GM23338 (cell line): ENCODE data around the gene EML1. TPM values are rescaled to one million over a fixed set of nuclear protein-coding genes. Genes with fewer than 3 reads are reported as not detected.

Source experiments
- ATAC-seq: fragments of 200-7000 bp; cut with Tn5 transposase; 3 replicates; pipeline ENCODE4 v1.9.1; 2020
- DNase-seq: peaks from one replicate; pipeline ENCODE4 v3.0.0-alpha.2; 2015; ENCODE audit warnings: low spot score
- H2AFZ ChIP-seq: fragments of 200-600 bp; sonication (generic); 2 replicates; pipeline ENCODE4 v1.8.0; 2016; ENCODE audit warnings: antibody characterized with exemption, mild to moderate bottlenecking, moderate library complexity
- H3F3A ChIP-seq: fragments of 200-600 bp; sonication (generic); replicated peaks from 2 replicates; pipeline ENCODE4 v1.8.0; 2017; ENCODE audit warnings: antibody characterized with exemption, mixed run types, low read depth
- H3K27ac ChIP-seq: fragments of 200-600 bp; sonication (generic); 2 replicates; pipeline ENCODE4 v1.6.1; 2016; ENCODE audit warnings: low read depth
- H3K27me3 ChIP-seq: fragments of 200-600 bp; sonication (generic); 2 replicates; pipeline ENCODE4 v1.8.0; 2016; ENCODE audit warnings: mild to moderate bottlenecking, mixed run types, moderate library complexity; ENCODE audit not compliant: insufficient read depth
- H3K36me3 ChIP-seq: fragments of 200-600 bp; sonication (generic); 2 replicates; pipeline ENCODE4 v1.8.0; 2016; ENCODE audit warnings: mild to moderate bottlenecking; ENCODE audit not compliant: insufficient read depth
- H3K4me1 ChIP-seq: fragments of 200-600 bp; sonication (generic); 2 replicates; pipeline ENCODE4 v1.8.0; 2016; ENCODE audit warnings: mild to moderate bottlenecking, moderate library complexity; ENCODE audit not compliant: insufficient read depth
- H3K4me2 ChIP-seq: fragments of 200-600 bp; sonication (generic); 2 replicates; pipeline ENCODE4 v1.7.1; 2017; ENCODE audit warnings: mixed run types
- H3K4me3 ChIP-seq: fragments of 200-600 bp; sonication (generic); 2 replicates; pipeline ENCODE4 v1.6.1; 2016; ENCODE audit warnings: mixed run types
- H3K79me2 ChIP-seq: fragments of 200-600 bp; sonication (generic); replicated peaks from 2 replicates; pipeline ENCODE4 v1.8.0; 2017; ENCODE audit warnings: mild to moderate bottlenecking; ENCODE audit not compliant: insufficient read depth
- H3K9me2 ChIP-seq: fragments of 200-600 bp; sonication (generic); 2 replicates; pipeline ENCODE4 v1.8.0; 2017; ENCODE audit not compliant: insufficient read depth
- H4K20me1 ChIP-seq: fragments of 200-600 bp; sonication (generic); replicated peaks from 2 replicates; pipeline ENCODE4 v1.8.0; 2017; ENCODE audit warnings: mild to moderate bottlenecking; ENCODE audit not compliant: insufficient read depth
- H3K27ac Mint-ChIP-seq: 2 replicates; pipeline ENCODE4 v1.8.0; 2020; ENCODE audit warnings: inconsistent platforms, mild to moderate bottlenecking, moderate library complexity, mixed read lengths
- H3K27me3 Mint-ChIP-seq: 3 replicates; pipeline ENCODE4 v1.8.0; 2022; ENCODE audit warnings: low read depth, mild to moderate bottlenecking, moderate library complexity, mixed read lengths, inconsistent platforms; ENCODE audit not compliant: insufficient read depth, poor library complexity
- H3K36me3 Mint-ChIP-seq: 3 replicates; pipeline ENCODE4 v1.8.0; 2021; ENCODE audit warnings: low read depth, mild to moderate bottlenecking, inconsistent platforms, moderate library complexity, mixed read lengths
- H3K4me1 Mint-ChIP-seq: 3 replicates; pipeline ENCODE4 v1.8.0; 2020; ENCODE audit warnings: mild to moderate bottlenecking, inconsistent platforms, mixed read lengths
- H3K4me3 Mint-ChIP-seq: 3 replicates; pipeline ENCODE4 v1.8.0; 2021; ENCODE audit warnings: moderate library complexity, mild to moderate bottlenecking, inconsistent platforms, mixed read lengths
- H3K9me3 Mint-ChIP-seq: 3 replicates; pipeline ENCODE4 v1.8.0; 2020; ENCODE audit warnings: moderate library complexity, mild to moderate bottlenecking, inconsistent platforms, mixed read lengths
- EZH2phosphoT487 ChIP-seq: fragments of 200-600 bp; sonication (generic); IDR thresholded peaks from one replicate; pipeline ENCODE4 v1.8.1; 2018; ENCODE audit warnings: antibody characterized with exemption; ENCODE audit not compliant: unreplicated experiment
- JUNB ChIP-seq: IDR thresholded peaks from one replicate; pipeline ENCODE4 v1.6.1; 2016; ENCODE audit warnings: antibody characterized with exemption; ENCODE audit not compliant: unreplicated experiment
- NANOG ChIP-seq: IDR thresholded peaks from 2 replicates; pipeline ENCODE4 v1.6.1; 2016; ENCODE audit warnings: antibody characterized with exemption, borderline replicate concordance
- POLR2AphosphoS5 ChIP-seq: IDR thresholded peaks from 2 replicates; pipeline ENCODE4 v1.6.1; 2016; ENCODE audit warnings: antibody characterized with exemption, low read depth
- REST ChIP-seq: IDR thresholded peaks from one replicate; pipeline ENCODE4 v1.6.1; 2018; ENCODE audit warnings: antibody characterized with exemption; ENCODE audit not compliant: unreplicated experiment
- STAT1 ChIP-seq: IDR thresholded peaks from one replicate; pipeline ENCODE4 v1.6.1; 2016; ENCODE audit warnings: antibody characterized with exemption; ENCODE audit not compliant: unreplicated experiment
- polyA plus RNA-seq: library from polyadenylated mRNA; unstranded; fragments of >200 nt; fragmentation: Nextera tagmentation; extraction: Ambion mirVana; gene quantifications from 2 replicates; pipeline ENCODE4 v1.2.1, GENCODE V29; 2016
- total RNA-seq: library from RNA; depleted of rRNA; stranded (reverse); fragments of >200 nt; shearing (Covaris generic); gene quantifications from 2 replicates; pipeline ENCODE4 v1.2.3, GENCODE V29; 2014
- TF ChIP-seq, protein P1 (sequence below): fragments of 250-450 bp; sonication (Bioruptor Pico); IDR thresholded peaks from 2 replicates; pipeline ENCODE4 v1.5.0; 2020; ENCODE audit warnings: mild to moderate bottlenecking, moderate library complexity
- TF ChIP-seq, protein P2 (sequence below), 2 experiments: fragments of 200-600 bp in 1 of 2; sonication (generic) in 1 of 2; conservative IDR thresholded peaks; 2 replicates each; pipeline versions ENCODE4 v1.5.1 to v1.6.1; 2016 to 2017; ENCODE audit warnings: antibody characterized with exemption in 2 of 2, low read depth in 2 of 2, mild to moderate bottlenecking in 2 of 2, moderate library complexity in 1 of 2

The EML1 gene
- total and polyA plus RNA-seq, 2 experiments from 2014 or later, result 7.0 to 18.1 TPM

- TF ChIP-seq, protein P1, sequence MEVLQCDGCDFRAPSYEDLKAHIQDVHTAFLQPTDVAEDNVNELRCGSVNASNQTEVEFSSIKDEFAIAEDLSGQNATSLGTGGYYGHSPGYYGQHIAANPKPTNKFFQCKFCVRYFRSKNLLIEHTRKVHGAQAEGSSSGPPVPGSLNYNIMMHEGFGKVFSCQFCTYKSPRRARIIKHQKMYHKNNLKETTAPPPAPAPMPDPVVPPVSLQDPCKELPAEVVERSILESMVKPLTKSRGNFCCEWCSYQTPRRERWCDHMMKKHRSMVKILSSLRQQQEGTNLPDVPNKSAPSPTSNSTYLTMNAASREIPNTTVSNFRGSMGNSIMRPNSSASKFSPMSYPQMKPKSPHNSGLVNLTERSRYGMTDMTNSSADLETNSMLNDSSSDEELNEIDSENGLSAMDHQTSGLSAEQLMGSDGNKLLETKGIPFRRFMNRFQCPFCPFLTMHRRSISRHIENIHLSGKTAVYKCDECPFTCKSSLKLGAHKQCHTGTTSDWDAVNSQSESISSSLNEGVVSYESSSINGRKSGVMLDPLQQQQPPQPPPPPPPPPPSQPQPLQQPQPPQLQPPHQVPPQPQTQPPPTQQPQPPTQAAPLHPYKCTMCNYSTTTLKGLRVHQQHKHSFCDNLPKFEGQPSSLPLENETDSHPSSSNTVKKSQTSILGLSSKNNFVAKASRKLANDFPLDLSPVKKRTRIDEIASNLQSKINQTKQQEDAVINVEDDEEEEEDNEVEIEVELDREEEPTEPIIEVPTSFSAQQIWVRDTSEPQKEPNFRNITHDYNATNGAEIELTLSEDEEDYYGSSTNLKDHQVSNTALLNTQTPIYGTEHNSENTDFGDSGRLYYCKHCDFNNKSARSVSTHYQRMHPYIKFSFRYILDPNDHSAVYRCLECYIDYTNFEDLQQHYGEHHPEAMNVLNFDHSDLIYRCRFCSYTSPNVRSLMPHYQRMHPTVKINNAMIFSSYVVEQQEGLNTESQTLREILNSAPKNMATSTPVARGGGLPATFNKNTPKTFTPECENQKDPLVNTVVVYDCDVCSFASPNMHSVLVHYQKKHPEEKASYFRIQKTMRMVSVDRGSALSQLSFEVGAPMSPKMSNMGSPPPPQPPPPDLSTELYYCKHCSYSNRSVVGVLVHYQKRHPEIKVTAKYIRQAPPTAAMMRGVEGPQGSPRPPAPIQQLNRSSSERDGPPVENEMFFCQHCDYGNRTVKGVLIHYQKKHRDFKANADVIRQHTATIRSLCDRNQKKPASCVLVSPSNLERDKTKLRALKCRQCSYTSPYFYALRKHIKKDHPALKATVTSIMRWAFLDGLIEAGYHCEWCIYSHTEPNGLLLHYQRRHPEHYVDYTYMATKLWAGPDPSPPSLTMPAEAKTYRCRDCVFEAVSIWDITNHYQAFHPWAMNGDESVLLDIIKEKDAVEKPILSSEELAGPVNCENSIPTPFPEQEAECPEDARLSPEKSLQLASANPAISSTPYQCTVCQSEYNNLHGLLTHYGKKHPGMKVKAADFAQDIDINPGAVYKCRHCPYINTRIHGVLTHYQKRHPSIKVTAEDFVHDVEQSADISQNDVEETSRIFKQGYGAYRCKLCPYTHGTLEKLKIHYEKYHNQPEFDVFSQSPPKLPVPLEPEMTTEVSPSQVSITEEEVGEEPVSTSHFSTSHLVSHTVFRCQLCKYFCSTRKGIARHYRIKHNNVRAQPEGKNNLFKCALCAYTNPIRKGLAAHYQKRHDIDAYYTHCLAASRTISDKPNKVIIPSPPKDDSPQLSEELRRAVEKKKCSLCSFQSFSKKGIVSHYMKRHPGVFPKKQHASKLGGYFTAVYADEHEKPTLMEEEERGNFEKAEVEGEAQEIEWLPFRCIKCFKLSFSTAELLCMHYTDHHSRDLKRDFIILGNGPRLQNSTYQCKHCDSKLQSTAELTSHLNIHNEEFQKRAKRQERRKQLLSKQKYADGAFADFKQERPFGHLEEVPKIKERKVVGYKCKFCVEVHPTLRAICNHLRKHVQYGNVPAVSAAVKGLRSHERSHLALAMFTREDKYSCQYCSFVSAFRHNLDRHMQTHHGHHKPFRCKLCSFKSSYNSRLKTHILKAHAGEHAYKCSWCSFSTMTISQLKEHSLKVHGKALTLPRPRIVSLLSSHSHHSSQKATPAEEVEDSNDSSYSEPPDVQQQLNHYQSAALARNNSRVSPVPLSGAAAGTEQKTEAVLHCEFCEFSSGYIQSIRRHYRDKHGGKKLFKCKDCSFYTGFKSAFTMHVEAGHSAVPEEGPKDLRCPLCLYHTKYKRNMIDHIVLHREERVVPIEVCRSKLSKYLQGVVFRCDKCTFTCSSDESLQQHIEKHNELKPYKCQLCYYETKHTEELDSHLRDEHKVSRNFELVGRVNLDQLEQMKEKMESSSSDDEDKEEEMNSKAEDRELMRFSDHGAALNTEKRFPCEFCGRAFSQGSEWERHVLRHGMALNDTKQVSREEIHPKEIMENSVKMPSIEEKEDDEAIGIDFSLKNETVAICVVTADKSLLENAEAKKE (CRISPR knock-in tag), result no peak
- TF ChIP-seq, protein P2, sequence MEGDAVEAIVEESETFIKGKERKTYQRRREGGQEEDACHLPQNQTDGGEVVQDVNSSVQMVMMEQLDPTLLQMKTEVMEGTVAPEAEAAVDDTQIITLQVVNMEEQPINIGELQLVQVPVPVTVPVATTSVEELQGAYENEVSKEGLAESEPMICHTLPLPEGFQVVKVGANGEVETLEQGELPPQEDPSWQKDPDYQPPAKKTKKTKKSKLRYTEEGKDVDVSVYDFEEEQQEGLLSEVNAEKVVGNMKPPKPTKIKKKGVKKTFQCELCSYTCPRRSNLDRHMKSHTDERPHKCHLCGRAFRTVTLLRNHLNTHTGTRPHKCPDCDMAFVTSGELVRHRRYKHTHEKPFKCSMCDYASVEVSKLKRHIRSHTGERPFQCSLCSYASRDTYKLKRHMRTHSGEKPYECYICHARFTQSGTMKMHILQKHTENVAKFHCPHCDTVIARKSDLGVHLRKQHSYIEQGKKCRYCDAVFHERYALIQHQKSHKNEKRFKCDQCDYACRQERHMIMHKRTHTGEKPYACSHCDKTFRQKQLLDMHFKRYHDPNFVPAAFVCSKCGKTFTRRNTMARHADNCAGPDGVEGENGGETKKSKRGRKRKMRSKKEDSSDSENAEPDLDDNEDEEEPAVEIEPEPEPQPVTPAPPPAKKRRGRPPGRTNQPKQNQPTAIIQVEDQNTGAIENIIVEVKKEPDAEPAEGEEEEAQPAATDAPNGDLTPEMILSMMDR (conservative IDR thresholded peaks at IDR 0.05; ENCODE audit: low read depth in 2 of 2), result no peak
- TF ChIP-seq NANOG (no peak), STAT1 (no peak), JUNB (no peak)
Measured at GRCh38 chr14:99902925-99903324, 109.7 kb downstream of the EML1 start (continued).

DNA sequence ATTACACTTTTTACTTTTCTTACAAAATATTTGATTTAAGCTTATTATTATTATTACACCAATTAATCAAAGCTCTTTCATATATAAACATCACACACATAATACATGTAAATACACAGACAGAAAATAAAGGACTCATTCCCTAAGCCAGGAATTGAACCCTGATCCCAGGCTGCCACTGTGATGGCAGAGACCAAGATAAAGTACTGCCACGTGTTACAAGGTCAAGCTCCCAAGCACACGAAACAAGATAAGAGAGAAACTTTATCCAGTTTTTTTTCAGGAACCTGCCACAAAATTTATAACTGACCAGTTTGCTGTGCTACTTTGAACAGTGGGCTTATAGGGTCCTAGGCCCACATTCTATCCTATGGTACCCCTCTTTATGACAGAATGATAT, 111.3 kb downstream of the EML1 start:
- Histone ChIP-seq H3K9me2 (no peaks in the 10 kb centered on the region), H3K79me2 (no peaks in the 10 kb centered on the region), H3K4me3 (no peak overlapping the region), H3K36me3 (peaks cover 10% of the 10 kb centered on the region; the same call in 1 of the 2 replicates), H3K27me3 (no peaks in the 10 kb centered on the region), H3F3A (no peaks in the 10 kb centered on the region), H3K4me1 (no peaks in the 10 kb centered on the region), H4K20me1 (no peaks in the 10 kb centered on the region), H3K27ac (no peak overlapping the region), H2AFZ (no peak overlapping the region), H3K4me2 (no peak overlapping the region)
- Mint-ChIP-seq H3K9me3 (peaks cover 18% of the 10 kb centered on the region), H3K4me3 (no peak overlapping the region), H3K27me3 (peaks cover 4% of the 10 kb centered on the region), H3K27ac (no peak overlapping the region), H3K4me1 (no peaks in the 10 kb centered on the region; the same call in 2 of the 3 replicates), H3K36me3 (peaks cover 50% of the 10 kb centered on the region)
- ATAC-seq (no peak), DNase-seq (no peak)
- TF ChIP-seq REST (no peak), POLR2AphosphoS5 (no peak), STAT1 (no peak), EZH2phosphoT487 (no peak), NANOG (no peak)
- TF ChIP-seq, protein P2 (conservative IDR thresholded peaks at IDR 0.05; ENCODE audit: low read depth in 2 of 2), result no peak
